NCI-H2171 treated with DMSO at 0.1 percent for 48 hours (cell line): ENCODE results near the gene ABHD12.

Experiments used
- DNase-seq: peaks from one replicate; lab custom pipeline; 2025; lab: John Stamatoyannopoulos, UW

ABHD12 gene

DNA sequence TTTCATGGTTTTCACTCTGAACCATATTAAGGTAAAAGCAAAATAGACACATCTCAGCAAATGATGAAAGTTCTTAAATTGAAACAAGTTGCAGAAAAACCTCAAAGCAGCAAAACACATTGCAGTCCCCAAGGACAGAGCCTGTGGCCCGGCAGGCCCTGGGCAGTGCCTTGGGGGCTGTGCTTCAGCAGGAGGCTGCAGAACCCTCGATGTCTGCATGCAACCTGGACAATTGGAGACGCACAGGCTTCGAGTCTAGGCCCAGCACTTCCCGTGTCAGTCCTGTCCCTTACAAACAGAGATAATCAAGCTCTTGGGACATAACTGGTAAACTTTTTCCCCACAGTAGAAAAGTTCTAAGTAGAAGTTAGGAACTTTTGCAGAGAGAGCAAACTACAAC is 133.5 kb downstream of the ABHD12 start:
- DNase-seq: no peak

DNA sequence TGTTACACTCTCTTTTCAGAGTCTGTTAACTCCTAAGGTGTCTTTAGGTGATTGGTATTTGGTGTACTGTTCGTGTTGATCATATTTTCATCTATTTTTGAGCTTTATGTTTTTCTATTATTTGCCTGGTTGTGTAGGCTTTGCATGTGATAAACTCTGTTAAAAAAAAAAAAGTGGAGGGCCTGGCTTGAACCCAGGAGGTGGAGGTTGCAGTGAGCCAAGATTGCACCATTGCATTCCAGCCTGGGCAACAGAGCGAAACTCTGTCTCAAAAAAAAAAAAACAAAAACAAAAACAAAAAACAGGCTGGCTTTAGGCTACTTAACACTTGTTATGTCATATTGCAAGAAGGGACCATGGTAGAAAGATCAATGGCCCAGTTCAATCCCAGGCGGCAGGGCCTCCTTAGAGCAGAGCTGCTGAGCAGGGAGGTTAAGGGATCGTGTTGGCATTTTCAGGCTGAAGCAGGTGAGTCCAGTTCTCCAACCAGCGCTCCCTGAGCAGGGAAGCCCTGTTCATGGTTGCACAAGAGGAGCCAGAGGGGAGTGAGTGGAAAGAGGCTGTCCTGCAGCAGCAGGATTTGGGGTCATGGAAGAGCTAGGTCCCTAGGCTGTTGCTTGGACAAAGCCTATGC is 134.3 kb downstream of the ABHD12 start:
- DNase-seq: no peak

DNA sequence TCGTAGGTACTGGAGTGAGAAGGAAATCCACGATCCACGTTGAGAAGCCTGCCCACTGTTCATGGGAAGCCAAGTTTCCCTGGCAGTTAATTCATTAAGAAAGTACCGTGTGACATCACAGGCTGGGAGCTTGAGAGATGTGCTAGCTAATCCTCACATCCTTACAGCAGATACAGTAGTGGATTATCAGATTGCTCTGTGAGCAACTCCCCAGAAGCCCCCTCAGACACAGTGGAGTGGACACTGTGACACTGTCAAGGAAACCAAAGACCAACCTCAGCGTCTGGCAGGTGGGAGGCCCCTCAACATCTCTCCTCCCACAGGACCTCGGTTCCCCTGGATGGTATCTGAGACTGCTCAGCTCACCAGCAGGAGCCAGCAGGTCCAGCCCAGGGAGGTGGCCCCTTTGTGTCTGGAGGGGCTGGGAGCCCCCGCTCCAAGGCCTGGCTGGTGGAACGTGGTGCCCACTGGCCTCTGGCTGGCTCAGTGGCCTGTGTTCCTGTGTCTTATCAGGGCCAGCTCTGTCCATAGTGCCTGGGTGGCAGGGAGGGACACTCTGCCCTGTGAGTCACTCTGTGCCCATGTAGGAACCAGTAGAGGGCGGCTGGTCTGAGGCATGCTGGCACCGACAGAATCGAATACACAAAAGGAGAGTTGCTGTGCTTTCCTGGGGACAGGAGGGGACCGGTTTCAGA is 135.5 kb downstream of the ABHD12 start:
- no peak for DNase-seq

DNA sequence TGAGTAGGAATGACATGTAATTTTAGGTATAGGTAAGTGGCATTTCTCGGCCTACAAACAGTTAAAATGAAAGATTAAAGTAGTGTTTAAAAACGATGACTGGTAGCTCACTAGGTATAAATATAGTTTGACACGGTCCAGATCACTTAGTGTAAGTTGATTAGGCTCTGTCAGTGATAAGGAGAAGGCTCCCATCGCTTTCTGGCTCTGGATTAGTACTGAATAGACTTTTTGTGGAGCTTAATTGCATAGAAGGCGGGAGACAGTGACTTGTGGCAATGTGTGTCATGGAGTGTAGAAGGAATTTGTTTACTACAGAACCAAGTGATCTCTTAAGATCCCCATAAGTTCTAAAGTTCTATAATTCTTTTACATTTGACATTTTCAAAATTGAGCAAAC is 136.1 kb downstream of the ABHD12 start:
- no peak for DNase-seq

DNA sequence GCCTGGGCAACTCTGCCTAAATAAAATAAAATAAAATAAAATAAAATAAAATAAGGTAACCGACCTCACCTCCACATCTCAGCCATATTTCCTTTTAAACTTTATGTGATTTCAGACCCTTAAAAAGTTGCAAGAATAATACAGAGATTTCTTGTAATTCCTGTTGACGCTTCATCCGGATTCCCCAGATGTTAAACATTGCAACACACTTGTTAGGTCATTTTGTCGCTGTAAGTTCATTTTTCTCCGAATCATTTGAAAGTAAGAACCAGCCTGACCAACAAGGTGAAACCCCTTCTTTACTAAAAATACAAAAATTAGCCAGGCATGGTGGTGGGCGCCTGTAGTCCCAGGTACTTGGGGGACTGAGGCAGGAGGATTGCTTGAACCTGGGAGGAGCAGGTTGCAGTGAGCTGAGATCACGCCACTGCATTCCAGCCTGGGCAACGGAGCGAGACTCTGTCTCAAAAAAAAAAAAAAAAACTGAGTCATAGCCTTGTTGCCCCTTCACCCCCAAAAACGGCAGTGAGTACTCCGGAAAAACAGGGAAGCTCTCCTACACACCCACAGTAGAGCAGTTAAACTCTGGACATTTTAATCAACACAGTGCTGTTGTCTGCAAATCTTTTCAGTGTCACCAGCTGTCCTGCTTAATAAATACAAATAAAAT is 136.9 kb downstream of the ABHD12 start:
- no peak for DNase-seq

DNA sequence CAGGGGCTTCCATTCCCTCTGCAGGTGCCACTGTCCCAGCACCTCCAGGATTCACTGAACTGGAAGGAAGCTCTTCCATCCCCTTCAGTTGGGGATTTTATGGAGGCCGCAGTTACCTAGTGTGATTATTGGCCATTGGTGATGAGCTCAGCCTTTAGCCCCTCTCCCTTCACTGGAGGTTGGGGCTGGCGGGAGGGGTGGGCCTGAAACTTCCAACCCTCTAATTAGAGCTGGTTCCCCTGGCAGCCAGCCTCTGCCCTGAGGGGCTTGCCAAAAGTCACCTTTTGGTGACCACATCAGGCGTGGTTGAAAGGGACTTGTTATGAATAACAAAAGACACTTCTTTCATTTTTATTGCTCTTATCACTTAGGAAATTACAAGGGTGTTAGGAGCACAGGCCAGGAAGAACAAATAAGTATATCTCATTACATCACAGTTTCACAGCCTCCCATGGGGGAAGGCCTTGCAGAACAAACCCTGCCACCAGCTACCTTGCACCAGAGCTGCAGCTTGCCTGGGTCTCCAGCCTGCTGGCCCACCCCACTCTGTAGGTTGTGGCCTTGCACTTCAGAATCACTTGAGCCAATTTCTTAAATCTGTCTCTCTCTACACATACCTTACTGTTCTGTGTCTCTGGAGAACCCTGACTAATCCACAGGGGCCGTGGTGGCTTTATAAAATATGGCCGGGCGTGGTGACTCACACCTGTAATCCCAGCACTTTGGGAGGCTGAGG is 137.8 kb downstream of the ABHD12 start:
- no peak for DNase-seq

DNA sequence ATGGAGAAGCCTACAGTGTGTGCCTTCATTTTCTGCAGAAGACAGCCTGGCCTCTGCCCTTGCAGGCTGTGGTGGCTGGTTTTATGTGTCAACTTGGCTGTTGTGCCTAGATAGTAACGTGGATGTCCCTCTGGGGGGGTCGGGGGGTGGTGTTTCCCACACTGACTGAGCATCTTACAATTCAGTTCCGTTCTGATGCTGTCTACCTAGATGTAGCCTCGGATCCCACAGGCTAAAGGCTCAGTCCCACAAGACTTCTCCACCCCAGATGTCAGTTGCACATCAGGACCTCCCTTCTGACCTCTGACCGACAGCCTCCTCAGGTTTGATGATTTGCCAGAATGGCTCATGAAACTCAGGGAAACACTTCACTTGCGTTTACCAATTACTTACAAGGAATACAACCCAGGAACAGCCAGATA is 138.4 kb downstream of the ABHD12 start:
- DNase-seq: no peak

DNA sequence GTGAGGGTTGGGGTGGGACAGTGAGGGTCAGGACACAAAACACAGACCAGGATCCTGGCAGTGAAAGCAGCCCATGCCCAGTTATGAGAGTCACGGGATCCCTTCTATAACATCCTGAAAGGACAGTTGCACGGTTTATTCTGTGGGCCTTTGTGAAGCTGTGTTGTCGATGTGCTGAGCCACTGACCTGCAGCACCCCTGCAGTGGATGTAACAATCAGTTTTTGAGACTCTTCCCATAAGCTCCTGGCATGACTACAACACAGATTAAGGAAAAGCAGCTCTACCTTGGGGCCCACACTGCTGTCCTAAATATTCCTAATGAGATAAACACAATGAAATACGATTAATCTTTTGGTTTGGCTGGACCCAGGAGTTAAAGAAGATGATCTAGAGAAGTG is 139.1 kb downstream of the ABHD12 start:
- DNase-seq: no peak

DNA sequence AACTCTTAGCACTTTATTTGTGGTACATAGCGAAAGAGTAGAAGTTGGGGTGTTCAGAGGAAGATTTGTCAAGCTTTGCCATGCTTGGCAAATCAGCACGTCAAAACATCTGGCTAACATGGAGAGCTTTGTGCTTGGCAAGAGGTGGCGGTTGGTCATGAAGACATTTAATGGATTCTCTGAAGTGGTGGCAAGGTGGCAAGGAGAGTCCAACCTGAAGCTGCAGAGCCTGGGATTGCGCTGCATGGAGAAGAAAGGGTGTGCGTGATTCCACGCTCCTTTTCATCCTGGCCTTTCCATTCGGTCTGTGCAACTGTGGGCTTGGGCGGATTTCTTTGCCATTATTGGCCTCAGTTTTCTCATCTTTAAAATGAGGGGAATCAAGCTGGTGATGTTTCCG is 139.6 kb downstream of the ABHD12 start:
- DNase-seq: no peak

DNA sequence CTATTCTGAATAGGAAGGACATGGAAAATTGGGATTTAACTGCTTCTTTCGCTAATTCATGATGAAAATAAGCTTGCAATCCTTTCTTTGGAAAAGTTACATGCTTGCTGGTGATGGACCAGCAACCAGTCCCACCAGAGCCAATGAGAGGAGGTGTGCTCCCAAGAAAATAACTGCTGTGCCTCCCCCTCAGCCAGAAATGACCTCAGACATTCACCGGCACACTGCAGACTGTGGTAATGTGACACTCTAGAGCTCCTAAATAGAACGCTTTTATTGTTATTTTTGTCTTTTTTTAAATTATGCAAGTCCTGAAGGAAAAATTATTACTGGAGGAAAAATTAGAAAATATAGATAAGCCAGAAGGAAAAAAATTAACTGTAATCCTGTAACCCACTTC is 140.1 kb downstream of the ABHD12 start:
- DNase-seq: no peak
